ENCODE data around the gene SARDH. TPM values are rescaled to one million over a fixed set of nuclear protein-coding genes. Genes with fewer than 3 reads are reported as not detected.

The SARDH gene
- total and polyA plus RNA-seq, 2 of the 13 experiments (the other 11 are each of a cell fraction or from before 2014, with no cell fraction given) = 11.6 to 34.9 TPM

- TF ChIP-seq ZBTB25 (CRISPR knock-in tag; IDR thresholded peaks at IDR 0.05) (peak; percentile 71), HBP1 (CRISPR knock-in tag; IDR thresholded peaks at IDR 0.05; ENCODE audit: low read depth) (no peak), HOXA3 (CRISPR knock-in tag; IDR thresholded peaks at IDR 0.05) (peak; percentile 42; the same call in 1 of the 2 replicates), ZBTB42 (CRISPR knock-in tag; IDR thresholded peaks at IDR 0.05) (no peak), ATF3 (CRISPR knock-in tag; IDR thresholded peaks at IDR 0.05) (0 out of 2 replicates have a peak, but pooled peaks have one; percentile 39), ZFX (CRISPR knock-in tag; IDR thresholded peaks at IDR 0.05; ENCODE audit: low read depth) (peak; percentile 54; the same call in 1 of the 2 replicates), MYC (CRISPR knock-in tag; IDR thresholded peaks at IDR 0.05; ENCODE audit: borderline replicate concordance) (peak; percentile 34; the same call in 1 of the 2 replicates), ZNF768 (CRISPR knock-in tag; IDR thresholded peaks at IDR 0.05) (peak; percentile 33; the same call in 1 of the 2 replicates), ZNF589 (CRISPR knock-in tag; conservative IDR thresholded peaks at IDR 0.05) (no peak), SMAD1 (CRISPR knock-in tag; IDR thresholded peaks at IDR 0.05; ENCODE audit: borderline replicate concordance, low read depth) (peak; percentile 62; the same call in 1 of the 2 replicates), POGK (CRISPR knock-in tag; conservative IDR thresholded peaks at IDR 0.05) (0 out of 2 replicates have a peak, but pooled peaks have one; percentile 41), ZNF512 (CRISPR knock-in tag; IDR thresholded peaks at IDR 0.05) (no peak), SSRP1 (CRISPR knock-in tag; IDR thresholded peaks at IDR 0.05) (no peak), ZNF770 (CRISPR knock-in tag; IDR thresholded peaks at IDR 0.05) (no peak), DPF2 (CRISPR knock-in tag; IDR thresholded peaks at IDR 0.05; ENCODE audit: borderline replicate concordance, low read depth) (peak; percentile 55; the same call in 1 of the 2 replicates), TFDP1 (CRISPR knock-in tag; IDR thresholded peaks at IDR 0.05; ENCODE audit: borderline replicate concordance) (peak; percentile 58; the same call in 1 of the 2 replicates), TBX2 (CRISPR knock-in tag; IDR thresholded peaks at IDR 0.05; ENCODE audit: borderline replicate concordance) (peak; percentile 49; the same call in 1 of the 2 replicates), ZNF431 (CRISPR knock-in tag; IDR thresholded peaks at IDR 0.05; ENCODE audit: borderline replicate concordance, low read depth) (no peak), SOX5 (CRISPR knock-in tag; IDR thresholded peaks at IDR 0.05; ENCODE audit: borderline replicate concordance) (peak; percentile 58; the same call in 1 of the 2 replicates)
These were observed 4.8 kb upstream of the SARDH start (continued) for GRCh38 chr9:133742849-133743444.
